Dermis microvascular lymphatic vessel endothelial cell (primary cell): ENCODE data around the gene PYGO2. TPM values are rescaled to one million over a fixed set of nuclear protein-coding genes. Genes with fewer than 3 reads are reported as not detected.
"Not testable (repeated sequence)": the region's sequence is repeated elsewhere in the genome, so short reads cannot be mapped to it uniquely, and the experiment has no call there.

ENCODE experiments used
- DNase-seq, 2 donors: peaks; one replicate each; pipeline versions ENCODE4 v3.0.0 to v3.0.0-alpha.2; 2010; ENCODE audit warnings: low read depth in 2 of 2
- total RNA-seq: library from RNA; depleted of rRNA; stranded (reverse); fragments of >200 nt; gene quantifications from 2 replicates; pipeline ENCODE4 v1.2.1, GENCODE V29; 2014

Gene PYGO2
- total RNA-seq, 1 donor from 2014 or later = 12.6 TPM

- no peak for DNase-seq
Observed at GRCh38 chr1:154911691-154912550, 49.7 kb downstream of the PYGO2 start.

GRCh38 chr1:154910851-154911250 lies 50.7 kb downstream of the PYGO2 start:
- DNase-seq = no peak

GRCh38 chr1:154908937-154909336 lies 52.6 kb downstream of the PYGO2 start:
- no peak for DNase-seq

GRCh38 chr1:154908129-154908528 lies 53.5 kb downstream of the PYGO2 start:
- DNase-seq = not testable (repeated sequence)

Other genes with a start within 250 kb of the PYGO2 start
- gene KCNN3, start 91.5 kb downstream of the PYGO2 start, total RNA-seq = 1.0 and 1.8 TPM in 2 replicates
- gene PMVK, start 25.1 kb downstream of the PYGO2 start, total RNA-seq = 8.6 and 12.0 TPM in 2 replicates
- 83.6 and 101 TPM in 2 replicates for gene PBXIP1, start 5.7 kb downstream of the PYGO2 start, total RNA-seq
- 217 and 297 TPM in 2 replicates for gene SHC1, start 9.0 kb upstream of the PYGO2 start, total RNA-seq
- gene CKS1B, start 12.9 kb upstream of the PYGO2 start, total RNA-seq = 63.2 and 73.7 TPM in 2 replicates
- gene FLAD1, start 21.6 kb upstream of the PYGO2 start, total RNA-seq = 17.1 and 21.5 TPM in 2 replicates
- 0.13 and 0.38 TPM in 2 replicates for gene LENEP, start 31.8 kb upstream of the PYGO2 start, total RNA-seq
- 6.3 and 10.6 TPM in 2 replicates for gene ZBTB7B, start 41.0 kb upstream of the PYGO2 start, total RNA-seq
- under 0.01 and 0.13 TPM in 2 replicates for gene DCST2, start 72.0 kb upstream of the PYGO2 start, total RNA-seq
- gene DCST1, start 72.0 kb upstream of the PYGO2 start, total RNA-seq = not detected in 2 replicates
- gene ADAM15, start 89.5 kb upstream of the PYGO2 start, total RNA-seq = 176 and 178 TPM in 2 replicates
- gene EFNA4, start 102.0 kb upstream of the PYGO2 start, total RNA-seq = 12.2 and 17.4 TPM in 2 replicates
- gene EFNA3, start 117.1 kb upstream of the PYGO2 start, total RNA-seq = 1.3 and 1.6 TPM in 2 replicates
- 132 and 215 TPM in 2 replicates for gene EFNA1, start 166.1 kb upstream of the PYGO2 start, total RNA-seq
- gene SLC50A1, start 174.1 kb upstream of the PYGO2 start, total RNA-seq = 48.5 and 48.7 TPM in 2 replicates
- gene DPM3, start 178.7 kb upstream of the PYGO2 start, total RNA-seq = 24.7 and 40.4 TPM in 2 replicates
- 126 and 157 TPM in 2 replicates for gene KRTCAP2, start 211.5 kb upstream of the PYGO2 start, total RNA-seq
- gene TRIM46, start 212.1 kb upstream of the PYGO2 start, total RNA-seq = 1.8 and 1.9 TPM in 2 replicates
- gene THBS3, start 246.1 kb upstream of the PYGO2 start, total RNA-seq = 11.0 and 19.5 TPM in 2 replicates
- 32.7 and 36.1 TPM in 2 replicates for gene MTX1, start 246.9 kb upstream of the PYGO2 start, total RNA-seq